HEK293 (cell line): Measurements from ENCODE around the gene EPS8L1.
"Not testable (repeated sequence)": the region's sequence is repeated elsewhere in the genome, so short reads cannot be mapped to it uniquely, and the experiment has no call there.

Experiments used
- CTCF ChIA-PET: fragments of 350-600 bp; formaldehyde crosslinking; extraction: SDS; loops from one replicate; lab custom pipeline; 2021; ENCODE audit warnings: antibody characterized with exemption; lab: Yijun Ruan, JAX
- POLR2A ChIA-PET: fragments of 300-600 bp; formaldehyde crosslinking; extraction: SDS; loops from one replicate; lab custom pipeline; 2020; ENCODE audit warnings: antibody characterized with exemption, inconsistent platforms; lab: Yijun Ruan, JAX
- H3K27ac ChIP-seq: fragments of 200-500 bp; sonication (Bioruptor generic); 2 replicates; pipeline ENCODE4 v1.5.1; 2014; ENCODE audit warnings: low read depth, low read length, control low read depth, inconsistent platforms; ENCODE audit errors: extremely low read depth
- H3K36me3 ChIP-seq, 2 experiments: fragments of 200-500 bp in 1 of 2; sonication (Bioruptor generic) in 1 of 2; 1 replicate in 1 of 2; 2 replicates in 1 of 2; pipeline ENCODE4 v1.5.1; 2014 to 2017; ENCODE audit warnings: inconsistent platforms in 2 of 2, low read length in 2 of 2; ENCODE audit not compliant: control insufficient read depth in 2 of 2, insufficient read depth in 1 of 2
- H3K4me1 ChIP-seq: fragments of 200-500 bp; sonication (Bioruptor generic); 2 replicates; pipeline ENCODE4 v1.5.1; 2014; ENCODE audit warnings: mild to moderate bottlenecking, low read length, inconsistent platforms; ENCODE audit not compliant: control insufficient read depth, insufficient read depth
- H3K4me3 ChIP-seq: 2 replicates; pipeline ENCODE4 v1.5.1; 2011; ENCODE audit warnings: low read depth, mild to moderate bottlenecking, control low read depth, low read length, moderate library complexity
- H3K9me3 ChIP-seq: fragments of 200-500 bp; sonication (Bioruptor generic); 2 replicates; pipeline ENCODE4 v1.5.1; 2014; ENCODE audit warnings: low read depth, low read length, inconsistent platforms; ENCODE audit not compliant: control insufficient read depth, insufficient read depth
- KLF9 ChIP-seq: fragments of 450-650 bp; formaldehyde crosslinking; IDR thresholded peaks from 2 replicates; pipeline ENCODE4 v1.5.1; 2016; ENCODE audit warnings: missing biosample characterization, missing genetic modification characterization, low read depth
- SCRT2 ChIP-seq: fragments of 450-650 bp; formaldehyde crosslinking; IDR thresholded peaks from 2 replicates; pipeline ENCODE4 v1.5.1; 2016; ENCODE audit warnings: missing biosample characterization, missing genetic modification characterization
- ZNF121 ChIP-seq: fragments of 450-650 bp; formaldehyde crosslinking; IDR thresholded peaks from 2 replicates; pipeline ENCODE4 v1.5.1; 2016; ENCODE audit warnings: missing biosample characterization, missing genetic modification characterization
- ZNF146 ChIP-seq: fragments of 450-650 bp; formaldehyde crosslinking; IDR thresholded peaks from 2 replicates; pipeline ENCODE4 v1.5.1; 2016; ENCODE audit warnings: missing biosample characterization, missing genetic modification characterization
- ZNF37A ChIP-seq: fragments of 450-650 bp; IDR thresholded peaks from 2 replicates; pipeline ENCODE4 v1.5.1; 2018; ENCODE audit warnings: missing biosample characterization, missing genetic modification characterization
- ZNF571 ChIP-seq: fragments of 450-650 bp; formaldehyde crosslinking; IDR thresholded peaks from 2 replicates; pipeline ENCODE4 v1.5.0; 2017; ENCODE audit warnings: missing biosample characterization, missing genetic modification characterization
- ZNF580 ChIP-seq: fragments of 450-650 bp; formaldehyde crosslinking; IDR thresholded peaks from 2 replicates; pipeline ENCODE4 v1.5.1; 2016; ENCODE audit warnings: missing biosample characterization, missing genetic modification characterization
- ZNF791 ChIP-seq: fragments of 450-650 bp; formaldehyde crosslinking; IDR thresholded peaks from 2 replicates; pipeline ENCODE4 v1.5.1; 2016; ENCODE audit warnings: missing biosample characterization, missing genetic modification characterization
- ZSCAN30 ChIP-seq: fragments of 450-650 bp; IDR thresholded peaks from 2 replicates; pipeline ENCODE4 v1.5.1; 2018; ENCODE audit warnings: missing biosample characterization, mild to moderate bottlenecking, missing genetic modification characterization, moderate library complexity
- TF ChIP-seq, protein P1 (sequence below): fragments of 450-650 bp; formaldehyde crosslinking; IDR thresholded peaks from 2 replicates; pipeline ENCODE4 v1.5.1; 2016; ENCODE audit warnings: missing biosample characterization, missing genetic modification characterization
- TF ChIP-seq, protein P2 (sequence below): fragments of 450-650 bp; formaldehyde crosslinking; IDR thresholded peaks from 2 replicates; pipeline ENCODE4 v1.5.1; 2017; ENCODE audit warnings: missing biosample characterization, missing genetic modification characterization

The EPS8L1 gene

GRCh38 chr19:55103190-55103589 lies 27.5 kb downstream of the EPS8L1 start (continued):
- TF ChIP-seq ZNF37A (no peak), ZNF791 (tag by site-specific recombination) (no peak), ZNF571 (tag by site-specific recombination) (no peak), KLF9 (no peak), ZSCAN30 (tag by site-specific recombination) (no peak), ZNF121 (tag by site-specific recombination) (no peak)
- TF ChIP-seq, protein P1, sequence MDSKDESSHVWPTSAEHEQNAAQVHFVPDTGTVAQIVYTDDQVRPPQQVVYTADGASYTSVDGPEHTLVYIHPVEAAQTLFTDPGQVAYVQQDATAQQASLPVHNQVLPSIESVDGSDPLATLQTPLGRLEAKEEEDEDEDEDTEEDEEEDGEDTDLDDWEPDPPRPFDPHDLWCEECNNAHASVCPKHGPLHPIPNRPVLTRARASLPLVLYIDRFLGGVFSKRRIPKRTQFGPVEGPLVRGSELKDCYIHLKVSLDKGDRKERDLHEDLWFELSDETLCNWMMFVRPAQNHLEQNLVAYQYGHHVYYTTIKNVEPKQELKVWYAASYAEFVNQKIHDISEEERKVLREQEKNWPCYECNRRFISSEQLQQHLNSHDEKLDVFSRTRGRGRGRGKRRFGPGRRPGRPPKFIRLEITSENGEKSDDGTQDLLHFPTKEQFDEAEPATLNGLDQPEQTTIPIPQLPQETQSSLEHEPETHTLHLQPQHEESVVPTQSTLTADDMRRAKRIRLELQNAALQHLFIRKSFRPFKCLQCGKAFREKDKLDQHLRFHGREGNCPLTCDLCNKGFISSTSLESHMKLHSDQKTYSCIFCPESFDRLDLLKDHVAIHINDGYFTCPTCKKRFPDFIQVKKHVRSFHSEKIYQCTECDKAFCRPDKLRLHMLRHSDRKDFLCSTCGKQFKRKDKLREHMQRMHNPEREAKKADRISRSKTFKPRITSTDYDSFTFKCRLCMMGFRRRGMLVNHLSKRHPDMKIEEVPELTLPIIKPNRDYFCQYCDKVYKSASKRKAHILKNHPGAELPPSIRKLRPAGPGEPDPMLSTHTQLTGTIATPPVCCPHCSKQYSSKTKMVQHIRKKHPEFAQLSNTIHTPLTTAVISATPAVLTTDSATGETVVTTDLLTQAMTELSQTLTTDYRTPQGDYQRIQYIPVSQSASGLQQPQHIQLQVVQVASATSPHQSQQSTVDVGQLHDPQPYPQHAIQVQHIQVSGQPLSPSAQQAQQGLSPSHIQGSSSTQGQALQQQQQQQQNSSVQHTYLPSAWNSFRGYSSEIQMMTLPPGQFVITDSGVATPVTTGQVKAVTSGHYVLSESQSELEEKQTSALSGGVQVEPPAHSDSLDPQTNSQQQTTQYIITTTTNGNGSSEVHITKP (tag by site-specific recombination), result no peak

DNA sequence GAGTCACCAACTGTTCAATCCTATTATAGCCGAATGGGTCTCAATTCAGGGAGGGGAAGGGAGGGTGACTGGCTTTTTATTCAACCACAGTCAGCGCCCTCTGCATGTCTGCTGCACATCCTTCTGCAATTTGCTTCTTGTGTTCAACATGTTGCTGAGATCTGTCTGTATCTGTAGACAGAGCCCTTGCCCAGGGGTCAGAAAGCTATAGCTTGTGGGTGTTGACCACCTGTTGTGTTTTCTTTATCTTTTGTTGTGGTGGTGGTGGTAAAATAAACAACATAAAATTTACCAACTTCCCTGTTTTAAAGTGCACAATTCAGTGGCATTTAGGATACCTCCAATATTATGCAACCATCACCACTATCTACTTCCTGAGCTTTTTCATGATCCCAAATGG lies 29.6 kb downstream of the EPS8L1 start:
- Histone ChIP-seq H3K27ac (no peak overlapping the region), H3K9me3 (no peaks in the 10 kb centered on the region), H3K4me3 (no peak overlapping the region), H3K4me1 (no peaks in the 10 kb centered on the region), H3K36me3 (peaks cover 15 to 48% of the 10 kb centered on the region in 2 experiments; a peak in 2 of 3 replicates)
- POLR2A ChIA-PET, result interaction anchor here (1.2 to 2.2 kb wide), 2 partner anchors 12 to 234 kb away, joined by 4 to 11 read pairs; partner anchors contain the start of genes KMT5C and PPP1R12C
- CTCF ChIA-PET, result interaction anchor here (0.6 to 1.8 kb wide), 3 partner anchors 17 to 197 kb away, joined by 3 to 11 read pairs (median 7); no protein-coding TSS in a partner anchor
- TF ChIP-seq, protein P2, sequence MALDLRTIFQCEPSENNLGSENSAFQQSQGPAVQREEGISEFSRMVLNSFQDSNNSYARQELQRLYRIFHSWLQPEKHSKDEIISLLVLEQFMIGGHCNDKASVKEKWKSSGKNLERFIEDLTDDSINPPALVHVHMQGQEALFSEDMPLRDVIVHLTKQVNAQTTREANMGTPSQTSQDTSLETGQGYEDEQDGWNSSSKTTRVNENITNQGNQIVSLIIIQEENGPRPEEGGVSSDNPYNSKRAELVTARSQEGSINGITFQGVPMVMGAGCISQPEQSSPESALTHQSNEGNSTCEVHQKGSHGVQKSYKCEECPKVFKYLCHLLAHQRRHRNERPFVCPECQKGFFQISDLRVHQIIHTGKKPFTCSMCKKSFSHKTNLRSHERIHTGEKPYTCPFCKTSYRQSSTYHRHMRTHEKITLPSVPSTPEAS (tag by site-specific recombination), result no peak
- peak; percentile 68 for TF ChIP-seq SCRT2 (tag by site-specific recombination)

GRCh38 chr19:55106591-55106990 lies 30.9 kb downstream of the EPS8L1 start:
- H3K4me1 ChIP-seq, result no peaks in the 10 kb centered on the region
- no peak for TF ChIP-seq ZNF571 (tag by site-specific recombination)
- TF ChIP-seq, all 188 proteins: peak for 0
- Histone ChIP-seq H3K9me3 (no peaks in the 10 kb centered on the region), H3K36me3 (peaks cover 15 to 48% of the 10 kb centered on the region in 2 experiments; a peak in 2 of 3 replicates), H3K4me3 (no peak overlapping the region), H3K27ac (no peak overlapping the region)
- ChIA-PET POLR2A (interaction anchor here (2.2 kb wide), 1 partner anchor 11 kb away, joined by 11 read pairs; the partner anchor contains the start of gene PPP1R12C), CTCF (interaction anchor here (0.9 to 1.8 kb wide), 3 partner anchors 18 to 380 kb away, joined by 3 to 11 read pairs (median 6); no protein-coding TSS in a partner anchor)

- H3K4me3 ChIP-seq, H3K9me3 ChIP-seq, H3K4me1 ChIP-seq, H3K27ac ChIP-seq, POLR2A ChIA-PET: not testable (repeated sequence)
- TF ChIP-seq ZNF146 (tag by site-specific recombination) (peak; percentile 96), ZNF580 (tag by site-specific recombination) (peak; percentile 51; the same call in 1 of the 2 replicates)
- CTCF ChIA-PET, result interaction anchor here (0.9 kb wide), 1 partner anchor 53 kb away, joined by 6 read pairs; no protein-coding TSS in a partner anchor
- H3K36me3 ChIP-seq, result peaks cover 12 to 48% of the 10 kb centered on the region in 2 experiments; a peak in 2 of 3 replicates
Observed at GRCh38 chr19:55107252-55107651, 31.6 kb downstream of the EPS8L1 start.
